Measurements from ENCODE around the gene RFX2.

The RFX2 gene

DNA sequence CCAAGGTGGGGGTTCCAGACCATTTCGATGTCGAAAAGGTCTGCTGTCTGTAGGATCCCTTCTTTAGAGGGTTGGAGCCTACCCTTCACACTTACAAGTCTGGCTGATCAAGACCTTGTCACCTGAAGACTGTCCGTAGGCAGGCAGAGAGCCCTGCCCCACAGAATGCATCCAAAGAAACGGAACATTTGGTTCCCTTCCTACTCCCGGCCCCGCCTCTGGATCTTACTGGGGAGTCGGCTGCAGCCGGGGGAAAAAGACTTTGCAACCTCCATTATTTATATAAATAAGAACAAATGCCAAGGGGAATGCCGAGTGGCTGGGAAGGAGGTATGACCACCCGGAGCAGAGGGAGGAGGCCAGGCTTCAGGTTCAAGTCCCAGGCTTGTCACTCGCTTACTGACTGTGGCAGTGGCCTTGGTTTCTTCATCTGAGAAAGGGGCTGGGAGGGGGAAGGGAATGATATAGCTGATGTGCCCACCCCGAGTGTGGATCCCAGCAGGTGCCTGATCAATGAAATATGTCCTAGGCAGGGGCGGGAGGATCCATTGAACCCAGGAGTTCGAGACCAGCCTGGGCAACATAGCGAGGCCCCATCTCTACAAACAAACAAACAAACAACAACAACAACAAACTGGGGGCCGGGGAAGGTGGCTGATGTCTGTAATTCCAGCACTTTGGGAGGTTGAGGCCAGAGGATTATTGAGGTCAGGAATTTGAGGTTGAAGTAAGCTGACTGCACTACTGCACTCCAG lies 48.7 kb downstream of the RFX2 start:
- peaks cover 62% of the 10 kb centered on the region for H3K4me1 ChIP-seq (ENCODE audit: control insufficient read depth, insufficient read depth, low read length)
- H3K4me3 ChIP-seq (ENCODE audit: low read length) = no peak overlapping the region
- no peak overlapping the region for H3K9ac ChIP-seq (ENCODE audit: low read length)
- H3K36me3 ChIP-seq (ENCODE audit: control insufficient read depth, insufficient read depth, low read length) = no peaks in the 10 kb centered on the region
- H3K27me3 ChIP-seq (ENCODE audit: control insufficient read depth, insufficient read depth, low read length) = no peaks in the 10 kb centered on the region
- H3K9me3 ChIP-seq (ENCODE audit: control insufficient read depth, low read length) = no peaks in the 10 kb centered on the region

DNA sequence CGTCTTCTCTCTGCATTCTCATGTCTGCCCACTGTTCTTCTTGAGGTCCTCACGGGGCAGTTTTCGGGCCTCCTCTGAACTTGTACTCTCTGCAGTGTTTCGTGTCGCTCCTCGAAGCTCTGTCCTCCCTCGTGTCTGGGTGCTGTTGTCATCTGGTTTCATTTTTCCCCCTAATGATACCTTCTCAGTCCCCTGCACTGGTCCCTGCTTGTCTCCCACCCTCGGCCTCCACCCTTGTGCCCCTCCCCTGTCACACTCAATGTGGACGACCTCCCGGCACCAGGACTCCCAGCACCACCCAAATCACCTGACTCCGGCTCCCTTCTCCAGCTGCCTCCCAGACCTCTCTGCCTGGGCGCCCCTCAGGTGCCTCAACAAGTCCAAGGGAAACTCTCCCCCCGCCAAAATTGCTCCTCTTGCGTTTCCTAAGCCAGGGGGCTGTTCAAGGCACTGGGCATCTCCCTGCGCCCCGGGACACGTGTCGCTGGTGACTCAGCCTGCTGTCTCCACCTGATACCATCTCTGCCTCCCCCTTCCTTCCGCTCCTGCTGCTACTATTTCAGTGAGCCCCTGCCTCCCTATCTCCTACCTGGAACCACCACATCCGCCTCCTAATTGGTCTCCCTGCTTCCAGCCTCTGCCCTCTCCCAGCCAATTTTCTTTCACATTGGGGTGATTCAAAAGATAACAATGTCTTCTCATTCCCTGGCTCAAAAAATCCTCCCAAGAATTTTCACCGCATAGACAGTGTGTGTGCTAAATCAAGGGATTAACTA lies 49.5 kb downstream of the RFX2 start:
- Histone ChIP-seq H3K4me1 (ENCODE audit: control insufficient read depth, insufficient read depth, low read length) (peaks cover 63% of the 10 kb centered on the region), H3K27me3 (ENCODE audit: control insufficient read depth, insufficient read depth, low read length) (no peaks in the 10 kb centered on the region), H3K36me3 (ENCODE audit: control insufficient read depth, insufficient read depth, low read length) (no peaks in the 10 kb centered on the region), H3K4me3 (ENCODE audit: low read length) (no peak overlapping the region), H3K9ac (ENCODE audit: low read length) (peak overlapping the region; percentile 28), H3K9me3 (ENCODE audit: control insufficient read depth, low read length) (no peaks in the 10 kb centered on the region)

DNA sequence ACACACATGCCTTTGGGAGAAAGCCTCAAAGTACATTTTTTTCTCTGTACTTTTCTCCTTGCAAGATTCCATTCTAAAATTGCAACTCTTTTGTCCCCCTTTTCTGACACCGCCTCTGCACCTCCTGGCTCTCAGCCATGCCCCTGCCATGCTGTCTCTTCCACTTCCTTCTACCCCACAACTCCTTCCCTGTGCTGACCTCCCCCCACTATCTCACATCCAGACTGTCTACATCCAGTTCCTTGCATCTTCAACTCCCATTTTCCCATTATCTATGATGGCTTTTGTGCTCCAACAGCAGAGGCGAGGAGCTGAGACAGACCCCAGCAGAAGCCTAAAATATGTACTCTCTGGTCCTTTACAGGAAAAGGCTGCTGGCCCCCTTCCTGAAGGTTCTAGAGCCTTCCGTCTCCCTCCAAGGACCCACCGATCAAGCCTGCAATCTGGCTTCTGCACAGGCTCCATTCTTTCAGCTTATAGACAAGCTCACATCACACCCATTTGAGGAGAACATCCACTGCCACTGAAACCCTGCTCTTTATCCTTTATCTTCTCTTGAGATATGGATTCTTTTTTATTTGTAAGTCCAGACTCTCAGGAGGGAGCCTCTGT lies 50.2 kb downstream of the RFX2 start:
- Histone ChIP-seq H3K36me3 (ENCODE audit: control insufficient read depth, insufficient read depth, low read length) (no peaks in the 10 kb centered on the region), H3K4me1 (ENCODE audit: control insufficient read depth, insufficient read depth, low read length) (peaks cover 59% of the 10 kb centered on the region), H3K9me3 (ENCODE audit: control insufficient read depth, low read length) (no peaks in the 10 kb centered on the region), H3K4me3 (ENCODE audit: low read length) (no peak overlapping the region), H3K27me3 (ENCODE audit: control insufficient read depth, insufficient read depth, low read length) (no peaks in the 10 kb centered on the region), H3K9ac (ENCODE audit: low read length) (no peak overlapping the region)

DNA sequence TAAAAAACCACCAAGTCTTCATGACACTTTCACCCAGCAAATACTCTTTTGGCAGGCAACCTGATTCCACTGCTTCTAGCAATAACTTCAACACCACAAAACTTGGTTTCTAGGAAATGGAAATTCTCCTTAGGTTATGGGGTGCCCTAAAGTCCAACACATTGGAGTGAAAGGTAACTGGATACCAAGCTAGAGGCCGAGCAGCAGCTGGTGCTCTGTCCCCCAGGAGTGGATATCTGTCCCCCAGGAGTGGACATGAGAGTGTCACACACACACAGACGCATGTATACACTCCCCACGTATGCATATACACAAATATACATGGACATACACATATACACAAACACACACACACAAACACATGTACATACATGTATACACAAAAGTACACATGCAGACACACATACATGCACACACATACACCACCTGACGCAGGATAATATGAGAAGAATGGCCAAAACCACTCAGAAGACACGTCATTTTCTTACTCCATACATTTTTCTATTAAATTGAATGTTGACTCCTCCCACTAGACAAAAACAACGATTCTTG lies 50.8 kb downstream of the RFX2 start:
- Histone ChIP-seq H3K36me3 (ENCODE audit: control insufficient read depth, insufficient read depth, low read length) (no peaks in the 10 kb centered on the region), H3K4me1 (ENCODE audit: control insufficient read depth, insufficient read depth, low read length) (peaks cover 55% of the 10 kb centered on the region), H3K9me3 (ENCODE audit: control insufficient read depth, low read length) (no peaks in the 10 kb centered on the region), H3K4me3 (ENCODE audit: low read length) (no peak overlapping the region), H3K9ac (ENCODE audit: low read length) (no peak overlapping the region), H3K27me3 (ENCODE audit: control insufficient read depth, insufficient read depth, low read length) (no peaks in the 10 kb centered on the region)

DNA sequence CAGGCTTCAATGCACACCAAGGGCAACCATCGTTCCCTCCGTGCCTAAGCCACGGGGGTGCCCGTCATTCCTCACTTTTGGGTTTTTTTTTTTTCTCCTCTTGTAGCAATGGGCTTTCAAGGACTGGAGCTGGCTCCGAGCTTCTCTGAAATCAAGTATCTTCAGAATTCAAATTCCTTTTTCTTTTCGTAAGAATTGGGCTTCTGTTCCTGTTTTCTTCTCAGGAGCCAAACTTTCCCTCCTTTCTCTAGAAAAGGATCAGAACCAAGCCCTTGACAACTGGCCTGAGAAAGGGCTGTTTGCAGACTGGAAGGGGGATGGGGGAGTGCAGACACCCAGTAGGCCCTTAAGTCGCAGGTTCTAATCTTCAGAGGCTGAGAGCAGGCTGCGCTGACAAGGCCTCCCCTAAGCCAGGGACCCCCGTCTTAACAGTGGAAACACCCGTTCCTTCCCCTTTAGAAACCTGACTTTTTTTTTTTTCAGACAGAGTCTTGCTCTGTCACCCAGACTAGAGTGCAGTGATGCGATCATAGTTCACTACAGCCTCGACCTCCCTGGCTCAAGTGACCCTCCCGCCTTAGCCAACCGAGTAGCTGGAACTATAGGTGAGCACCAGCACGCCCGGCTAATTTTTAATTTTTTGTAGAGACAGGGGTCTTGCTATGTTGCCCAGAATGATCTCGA lies 51.6 kb downstream of the RFX2 start:
- peaks cover 51% of the 10 kb centered on the region for H3K4me1 ChIP-seq (ENCODE audit: control insufficient read depth, insufficient read depth, low read length)
- H3K4me3 ChIP-seq (ENCODE audit: low read length) = no peak overlapping the region
- H3K9me3 ChIP-seq (ENCODE audit: control insufficient read depth, low read length) = no peaks in the 10 kb centered on the region
- no peaks in the 10 kb centered on the region for H3K27me3 ChIP-seq (ENCODE audit: control insufficient read depth, insufficient read depth, low read length)
- no peaks in the 10 kb centered on the region for H3K36me3 ChIP-seq (ENCODE audit: control insufficient read depth, insufficient read depth, low read length)
- no peak overlapping the region for H3K9ac ChIP-seq (ENCODE audit: low read length)

DNA sequence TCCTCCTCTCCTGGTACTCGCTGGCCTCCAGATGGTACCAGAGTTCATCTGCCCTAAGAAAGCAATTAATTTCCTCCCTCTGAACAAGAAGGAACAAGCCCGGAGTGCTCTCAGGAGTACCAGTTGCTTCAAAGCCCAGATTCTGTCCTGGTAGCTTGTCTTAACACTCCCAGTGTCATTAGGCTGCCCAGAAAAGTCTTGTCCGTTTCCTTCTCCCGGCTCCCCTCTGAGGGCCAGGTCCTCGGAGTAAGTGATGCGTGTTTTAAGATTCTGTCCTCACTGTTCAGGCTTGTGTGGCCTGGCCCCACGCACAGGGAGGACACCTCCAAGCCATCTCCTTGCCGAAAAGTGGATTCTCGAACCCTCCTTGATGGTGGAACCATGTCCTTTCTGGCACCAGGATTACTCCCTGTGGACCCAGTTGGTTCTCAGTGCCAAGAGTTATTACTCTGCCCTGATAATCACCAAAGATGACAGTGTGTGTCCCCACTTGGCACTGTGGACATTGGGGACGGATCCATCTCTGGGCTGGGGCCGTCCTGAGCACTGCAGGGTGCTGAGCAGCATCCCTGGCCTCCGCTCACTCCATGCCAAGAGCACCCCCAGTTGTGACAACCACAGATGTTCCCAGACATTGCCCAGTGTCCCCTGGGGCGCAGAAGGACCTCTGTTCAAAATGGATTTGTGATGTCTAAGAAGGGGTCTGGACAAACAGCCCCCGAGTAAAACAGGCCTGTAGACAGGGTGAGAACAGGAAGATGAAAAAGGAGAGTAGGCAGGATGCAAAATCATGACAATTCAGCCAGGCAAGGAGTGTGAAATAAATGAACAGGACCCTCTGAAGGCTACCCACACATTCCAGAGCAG lies 52.4 kb downstream of the RFX2 start:
- Histone ChIP-seq H3K9ac (ENCODE audit: low read length) (peak overlapping the region; percentile 26), H3K9me3 (ENCODE audit: control insufficient read depth, low read length) (no peaks in the 10 kb centered on the region), H3K27me3 (ENCODE audit: control insufficient read depth, insufficient read depth, low read length) (no peaks in the 10 kb centered on the region), H3K4me1 (ENCODE audit: control insufficient read depth, insufficient read depth, low read length) (peaks cover 51% of the 10 kb centered on the region), H3K4me3 (ENCODE audit: low read length) (no peak overlapping the region), H3K36me3 (ENCODE audit: control insufficient read depth, insufficient read depth, low read length) (no peaks in the 10 kb centered on the region)

DNA sequence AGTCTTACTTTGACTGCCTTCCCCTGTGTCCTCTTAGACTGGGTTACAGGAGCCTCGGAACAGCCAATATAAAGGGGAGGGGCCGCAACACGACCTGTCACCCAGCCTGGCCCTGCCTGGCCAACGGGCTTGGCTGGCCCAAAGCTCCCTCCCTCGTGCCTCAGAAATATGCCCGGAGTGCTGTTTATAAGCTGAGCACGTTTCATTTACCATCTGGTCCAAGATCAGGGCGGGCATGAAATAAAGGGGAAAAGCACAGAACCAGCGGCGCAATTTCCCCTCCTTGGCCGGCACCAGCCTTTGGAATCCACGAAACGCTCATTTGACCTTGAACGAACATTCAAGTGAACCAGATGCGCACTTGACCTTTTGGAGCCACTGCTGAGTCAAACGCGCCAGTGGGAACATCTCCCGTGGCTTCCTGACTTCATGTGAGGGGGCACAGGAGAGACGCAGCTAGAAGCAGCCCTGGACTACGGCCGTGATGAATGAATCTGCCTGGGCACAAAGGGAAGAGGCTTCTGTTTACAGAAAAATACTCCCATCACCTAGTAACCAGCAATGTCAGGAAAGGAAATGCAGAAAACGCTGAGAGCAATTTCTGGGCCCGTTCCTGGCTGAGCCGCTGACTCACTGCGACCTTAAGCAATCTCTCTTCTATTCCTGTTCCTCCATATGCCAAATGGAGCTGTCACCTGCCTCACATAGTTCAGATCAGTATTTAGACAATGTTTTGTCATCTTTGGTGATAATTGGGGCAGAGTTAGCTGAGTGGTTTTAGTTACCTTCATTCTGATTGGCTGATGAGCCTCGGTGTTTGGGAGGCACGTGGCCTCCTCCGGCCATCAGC lies 53.3 kb downstream of the RFX2 start:
- Histone ChIP-seq H3K4me3 (ENCODE audit: low read length) (peak overlapping the region; percentile 0), H3K4me1 (ENCODE audit: control insufficient read depth, insufficient read depth, low read length) (peaks cover 47% of the 10 kb centered on the region), H3K9me3 (ENCODE audit: control insufficient read depth, low read length) (no peaks in the 10 kb centered on the region), H3K36me3 (ENCODE audit: control insufficient read depth, insufficient read depth, low read length) (no peaks in the 10 kb centered on the region), H3K9ac (ENCODE audit: low read length) (peak overlapping the region; percentile 48), H3K27me3 (ENCODE audit: control insufficient read depth, insufficient read depth, low read length) (no peaks in the 10 kb centered on the region)

DNA sequence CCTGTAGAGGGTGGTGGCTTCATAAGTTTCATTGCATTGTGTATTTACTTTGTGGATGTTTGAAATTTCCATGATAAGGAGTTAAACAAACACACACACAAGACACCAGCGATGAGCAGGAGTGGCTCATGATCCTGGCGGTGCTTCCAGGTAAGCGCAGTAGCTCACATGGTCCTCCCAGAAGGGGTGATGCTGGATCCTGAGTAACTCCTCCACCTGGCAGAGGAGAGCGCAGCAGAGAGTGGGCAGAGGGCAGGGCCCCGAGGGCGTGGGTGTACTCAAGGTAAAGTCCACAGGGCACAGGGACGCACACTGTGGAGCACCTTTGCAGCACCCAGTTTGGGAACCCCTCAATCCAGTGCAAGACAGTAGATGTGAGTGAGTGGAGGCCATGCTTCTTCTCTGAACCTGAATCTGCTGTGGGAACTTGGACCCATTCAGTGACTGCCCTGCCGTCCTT lies 54.0 kb downstream of the RFX2 start:
- H3K4me3 ChIP-seq (ENCODE audit: low read length) = peak overlapping the region; percentile 0
- H3K36me3 ChIP-seq (ENCODE audit: control insufficient read depth, insufficient read depth, low read length) = no peaks in the 10 kb centered on the region
- no peaks in the 10 kb centered on the region for H3K9me3 ChIP-seq (ENCODE audit: control insufficient read depth, low read length)
- no peaks in the 10 kb centered on the region for H3K27me3 ChIP-seq (ENCODE audit: control insufficient read depth, insufficient read depth, low read length)
- H3K9ac ChIP-seq (ENCODE audit: low read length) = peak overlapping the region; percentile 48
- peaks cover 40% of the 10 kb centered on the region for H3K4me1 ChIP-seq (ENCODE audit: control insufficient read depth, insufficient read depth, low read length)

DNA sequence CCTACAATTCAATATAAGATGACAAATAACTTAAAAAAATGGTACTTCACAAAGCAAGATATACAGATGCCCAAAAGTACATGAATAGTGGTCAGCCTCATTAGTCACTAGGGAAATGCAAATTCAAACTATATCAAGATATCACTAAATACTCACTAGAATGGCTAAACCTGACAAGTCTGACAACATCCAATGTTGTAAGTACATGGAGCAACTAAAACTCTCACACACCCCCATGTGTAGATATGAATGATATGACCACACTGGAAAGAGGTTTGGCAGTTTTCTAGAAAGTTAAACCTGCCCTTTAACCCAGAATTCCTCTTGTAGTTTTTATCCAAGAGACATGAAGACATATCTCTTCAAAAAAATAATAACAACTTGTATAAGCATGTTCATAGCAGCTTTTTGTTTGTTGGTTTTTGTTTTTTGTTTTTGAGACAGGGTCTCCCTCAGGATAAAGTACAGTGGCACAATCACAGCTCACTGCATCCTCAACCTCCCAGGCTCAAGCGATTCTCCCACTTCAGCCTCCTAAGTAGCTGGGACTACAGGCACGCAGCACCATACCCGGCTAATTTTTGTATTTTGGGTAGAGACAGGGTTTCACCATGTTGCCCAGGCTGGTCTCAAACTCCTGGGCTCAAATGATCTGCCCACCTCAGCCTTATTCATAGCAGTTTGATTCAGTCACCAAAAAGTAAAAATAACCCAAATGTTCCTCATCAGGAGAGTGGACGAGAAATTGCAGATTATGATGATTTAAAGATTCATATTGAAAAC lies 55.1 kb downstream of the RFX2 start:
- H3K9ac ChIP-seq (ENCODE audit: low read length) = no peak overlapping the region
- no peak overlapping the region for H3K4me3 ChIP-seq (ENCODE audit: low read length)
- H3K4me1 ChIP-seq (ENCODE audit: control insufficient read depth, insufficient read depth, low read length) = peaks cover 29% of the 10 kb centered on the region
- H3K36me3 ChIP-seq (ENCODE audit: control insufficient read depth, insufficient read depth, low read length) = no peaks in the 10 kb centered on the region
- H3K9me3 ChIP-seq (ENCODE audit: control insufficient read depth, low read length) = no peaks in the 10 kb centered on the region
- H3K27me3 ChIP-seq (ENCODE audit: control insufficient read depth, insufficient read depth, low read length) = no peaks in the 10 kb centered on the region

DNA sequence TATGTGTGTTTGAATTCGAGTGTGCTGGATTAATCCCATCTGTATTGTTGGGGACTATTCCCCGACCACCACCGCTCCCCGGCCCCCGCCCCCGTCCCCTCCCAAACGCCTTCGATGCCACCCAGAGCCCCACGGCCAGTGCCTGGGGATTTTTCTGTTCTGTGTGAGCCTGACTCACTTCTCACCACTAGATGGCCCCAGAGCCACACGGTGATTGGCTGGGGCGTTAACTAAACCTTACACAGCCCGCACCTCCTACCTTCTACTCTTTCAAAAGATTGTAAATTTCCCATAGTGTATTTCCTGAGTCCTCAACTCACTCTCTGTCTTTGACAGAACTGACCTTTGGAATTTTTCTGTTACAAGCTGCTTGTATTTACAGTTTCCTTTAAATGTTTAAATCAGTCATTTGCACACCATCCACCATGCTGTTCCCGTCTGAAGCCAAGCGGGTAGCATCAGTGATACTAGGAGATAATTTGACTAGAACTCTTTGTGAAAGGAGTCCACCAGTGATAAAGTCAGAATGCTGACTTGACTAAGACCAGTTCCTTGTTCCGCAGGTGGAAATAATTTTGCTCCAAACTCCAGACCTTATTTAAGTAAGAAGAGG lies 61.4 kb downstream of the RFX2 start:
- Histone ChIP-seq H3K4me1 (ENCODE audit: control insufficient read depth, insufficient read depth, low read length) (peaks cover 12% of the 10 kb centered on the region), H3K27me3 (ENCODE audit: control insufficient read depth, insufficient read depth, low read length) (no peaks in the 10 kb centered on the region), H3K9me3 (ENCODE audit: control insufficient read depth, low read length) (no peaks in the 10 kb centered on the region), H3K36me3 (ENCODE audit: control insufficient read depth, insufficient read depth, low read length) (no peaks in the 10 kb centered on the region), H3K4me3 (ENCODE audit: low read length) (no peak overlapping the region), H3K9ac (ENCODE audit: low read length) (no peak overlapping the region)

Data from mucosa of stomach (tissue), 1 donor.